ENCODE data around the gene CACNA1S. TPM values are rescaled to one million over a fixed set of nuclear protein-coding genes. Genes with fewer than 3 reads are reported as not detected.

Gene CACNA1S
- total and polyA plus RNA-seq, 8 donors: under 0.01 to 0.18 TPM; not detected in 6

GRCh38 chr1:201072922-201073321, 39.3 kb downstream of the CACNA1S start:
- no peak overlapping the region for H3K27ac ChIP-seq
- H3K9me3 ChIP-seq: no peaks in the 10 kb centered on the region
- H3K4me1 ChIP-seq: no peaks in the 10 kb centered on the region
- H3K27me3 ChIP-seq: no peaks in the 10 kb centered on the region
- WGBS, 5 donors: 69 to 85% (median 80%) methylated on average over 6 of the region's 6 CpGs
- DNase-seq: no peak
- TF ChIP-seq POLR2AphosphoS5 (IDR thresholded peaks at IDR 0.05) (no peak), EP300 (IDR thresholded peaks at IDR 0.05) (no peak), POLR2A (IDR thresholded peaks at IDR 0.05) (no peak), CTCF (IDR thresholded peaks at IDR 0.05) (no peak)
- H3K4me3 ChIP-seq: no peak overlapping the region
- no peaks in the 10 kb centered on the region for H3K36me3 ChIP-seq
- intact Hi-C loops (cut with DNase I; ENCODE audit: low total_unique reads): no loop called here

GRCh38 chr1:201072149-201072548, 40.1 kb downstream of the CACNA1S start:
- intact Hi-C loops (cut with DNase I; ENCODE audit: low total_unique reads): no loop called here
- TF ChIP-seq POLR2A (IDR thresholded peaks at IDR 0.05): no peak
- DNase-seq: no peak
- Histone ChIP-seq H3K4me3 (no peak overlapping the region), H3K9me3 (no peaks in the 10 kb centered on the region), H3K27ac (no peak overlapping the region), H3K36me3 (no peaks in the 10 kb centered on the region), H3K4me1 (no peaks in the 10 kb centered on the region), H3K27me3 (no peaks in the 10 kb centered on the region)
- WGBS, 5 donors: 66 to 81% (median 70%) methylated on average over 5 of the region's 5 CpGs

GRCh38 chr1:201069636-201070035, 42.6 kb downstream of the CACNA1S start:
- no peaks in the 10 kb centered on the region for H3K36me3 ChIP-seq
- peaks cover 0 to 11% (median 0%) of the 10 kb centered on the region in 3 donors for H3K27me3 ChIP-seq
- H3K27ac ChIP-seq: no peak overlapping the region
- H3K4me3 ChIP-seq: no peak overlapping the region
- intact Hi-C loops (cut with DNase I; ENCODE audit: low total_unique reads): no loop called here
- WGBS, 5 donors: 83 to 100% (median 93%) methylated on average over 1 to 3 of the region's 3 CpGs
- no peaks in the 10 kb centered on the region for H3K9me3 ChIP-seq
- no peak for DNase-seq
- no peak for TF ChIP-seq EP300 (IDR thresholded peaks at IDR 0.05)
- no peak for TF ChIP-seq POLR2A (IDR thresholded peaks at IDR 0.05)
- no peak for TF ChIP-seq POLR2AphosphoS5 (IDR thresholded peaks at IDR 0.05)
- TF ChIP-seq CTCF (IDR thresholded peaks at IDR 0.05): no peak
- no peaks in the 10 kb centered on the region for H3K4me1 ChIP-seq

- WGBS, 5 donors: 39 to 54% (median 47%) methylated on average over 4 of the region's 4 CpGs
- Histone ChIP-seq H3K9me3 (no peaks in the 10 kb centered on the region), H3K36me3 (no peaks in the 10 kb centered on the region), H3K27me3 (peaks cover 0 to 11% (median 0%) of the 10 kb centered on the region in 3 donors), H3K27ac (no peak overlapping the region), H3K4me1 (no peaks in the 10 kb centered on the region), H3K4me3 (no peak overlapping the region)
- no peak for DNase-seq
- TF ChIP-seq POLR2A (IDR thresholded peaks at IDR 0.05) (no peak), EP300 (IDR thresholded peaks at IDR 0.05) (no peak), CTCF (IDR thresholded peaks at IDR 0.05) (no peak), POLR2AphosphoS5 (IDR thresholded peaks at IDR 0.05) (no peak)
- intact Hi-C loops (cut with DNase I; ENCODE audit: low total_unique reads): no loop called here
Observed at GRCh38 chr1:201068976-201069375, 43.2 kb downstream of the CACNA1S start.

GRCh38 chr1:201066986-201067385, 45.2 kb downstream of the CACNA1S start:
- intact Hi-C loops (cut with DNase I; ENCODE audit: low total_unique reads): no loop called here
- Histone ChIP-seq H3K27ac (no peak overlapping the region), H3K27me3 (peaks cover 0 to 11% (median 0%) of the 10 kb centered on the region in 3 donors), H3K4me3 (no peak overlapping the region), H3K4me1 (no peaks in the 10 kb centered on the region), H3K9me3 (no peaks in the 10 kb centered on the region), H3K36me3 (no peaks in the 10 kb centered on the region)
- TF ChIP-seq POLR2A (IDR thresholded peaks at IDR 0.05) (no peak), EP300 (IDR thresholded peaks at IDR 0.05) (no peak), CTCF (IDR thresholded peaks at IDR 0.05) (no peak), POLR2AphosphoS5 (IDR thresholded peaks at IDR 0.05) (no peak)
- DNase-seq: no peak
- 75 to 87% (median 81%) methylated on average over 4 of the region's 4 CpGs for WGBS, 5 donors
